Activated T-cell treated with anti-CD3 and anti-CD28 coated beads, Interleukin-2, amount 50 U/mL, for 4 hours (primary cell): ENCODE results near the gene GRIN1. TPM values are rescaled to one million over a fixed set of nuclear protein-coding genes. Genes with fewer than 3 reads are reported as not detected.
"Not testable (repeated sequence)": the region's sequence is repeated elsewhere in the genome, so short reads cannot be mapped to it uniquely, and the experiment has no call there.

Source experiments
- ATAC-seq, 2 donors: fragments of 200-7000 bp; cut with Tn5 transposase; one replicate each; pipeline ENCODE4 v1.10.0; 2021
- DNase-seq: peaks from one replicate; pipeline ENCODE4 v3.0.0-alpha.2; 2020
- H3K27me3 Mint-ChIP-seq: one replicate; pipeline ENCODE4 v1.8.0; 2021; ENCODE audit warnings: low read depth, mixed read lengths
- H3K36me3 Mint-ChIP-seq: one replicate; pipeline ENCODE4 v1.8.0; 2022; ENCODE audit warnings: mixed read lengths; ENCODE audit not compliant: insufficient read depth
- H3K4me1 Mint-ChIP-seq: one replicate; pipeline ENCODE4 v1.8.0; 2021; ENCODE audit warnings: low read depth, mixed read lengths
- H3K4me3 Mint-ChIP-seq: one replicate; pipeline ENCODE4 v1.8.0; 2021; ENCODE audit warnings: mild to moderate bottlenecking, moderate library complexity, mixed read lengths
- H3K9me3 Mint-ChIP-seq: one replicate; pipeline ENCODE4 v1.8.0; 2021; ENCODE audit warnings: mixed read lengths
- total RNA-seq, 3 donors: library from RNA; stranded (reverse); gene quantifications; one replicate each; pipeline ENCODE4 v1.2.1, GENCODE V29; 2021

GRIN1 gene
- total RNA-seq, 3 donors from 2014 or later: 0.13 to 0.26 TPM; not detected in 1

- Mint-ChIP-seq H3K27me3 (peaks cover 15% of the 10 kb centered on the region), H3K36me3 (peaks cover 2% of the 10 kb centered on the region), H3K9me3 (no peaks in the 10 kb centered on the region), H3K4me1 (peaks cover 27% of the 10 kb centered on the region), H3K4me3 (peak overlapping the region; percentile 76)
- ATAC-seq: peak; percentile 2
- no peak for DNase-seq
Measured at GRCh38 chr9:137130176-137130755, 8.7 kb upstream of the GRIN1 start.

- Mint-ChIP-seq H3K36me3 (no peaks in the 10 kb centered on the region), H3K4me1 (peaks cover 2% of the 10 kb centered on the region), H3K27me3 (peaks cover 42% of the 10 kb centered on the region), H3K4me3 (no peak overlapping the region), H3K9me3 (no peaks in the 10 kb centered on the region)
- DNase-seq: no peak
- ATAC-seq: no peak
Measured at GRCh38 chr9:137134191-137134590, 4.8 kb upstream of the GRIN1 start.

GRCh38 chr9:137135154-137135553 is 3.8 kb upstream of the GRIN1 start:
- not testable (repeated sequence) for H3K4me3 Mint-ChIP-seq, H3K36me3 Mint-ChIP-seq, ATAC-seq, H3K4me1 Mint-ChIP-seq, H3K9me3 Mint-ChIP-seq, DNase-seq
- H3K27me3 Mint-ChIP-seq: peaks cover 50% of the 10 kb centered on the region

GRCh38 chr9:137136261-137136880 is 2.6 kb upstream of the GRIN1 start:
- no peak for ATAC-seq

GRCh38 chr9:137136881-137137607 is 1.9 kb upstream of the GRIN1 start:
- Mint-ChIP-seq H3K36me3 (no peaks in the 10 kb centered on the region), H3K4me3 (no peak overlapping the region), H3K27me3 (peaks cover 68% of the 10 kb centered on the region), H3K9me3 (no peaks in the 10 kb centered on the region), H3K4me1 (no peaks in the 10 kb centered on the region)
- no peak for DNase-seq
- no peak for ATAC-seq

More at GRCh38 chr9:137136261-137136880, 2.6 kb upstream of the GRIN1 start:
- Mint-ChIP-seq H3K4me3 (no peak overlapping the region), H3K36me3 (no peaks in the 10 kb centered on the region), H3K4me1 (no peaks in the 10 kb centered on the region), H3K9me3 (no peaks in the 10 kb centered on the region), H3K27me3 (peaks cover 61% of the 10 kb centered on the region)
- no peak for DNase-seq

GRCh38 chr9:137138058-137138721 is 764 bp upstream of the GRIN1 start:
- H3K36me3 Mint-ChIP-seq: no peaks in the 10 kb centered on the region
- no peak for DNase-seq
- H3K27me3 Mint-ChIP-seq: peaks cover 77% of the 10 kb centered on the region

GRCh38 chr9:137139468-137140150 is 655 bp downstream of the GRIN1 start:
- H3K36me3 Mint-ChIP-seq: no peaks in the 10 kb centered on the region
- no peaks in the 10 kb centered on the region for H3K4me1 Mint-ChIP-seq
- ATAC-seq: peak in 1 of 2 donors; percentile 11
- peaks cover 73% of the 10 kb centered on the region for H3K27me3 Mint-ChIP-seq
- H3K9me3 Mint-ChIP-seq: no peaks in the 10 kb centered on the region
- no peak overlapping the region for H3K4me3 Mint-ChIP-seq
- DNase-seq: no peak

More at GRCh38 chr9:137138058-137138721, 764 bp upstream of the GRIN1 start:
- ATAC-seq: no peak
- H3K4me3 Mint-ChIP-seq: no peak overlapping the region
- no peaks in the 10 kb centered on the region for H3K9me3 Mint-ChIP-seq
- H3K4me1 Mint-ChIP-seq: no peaks in the 10 kb centered on the region

- no peaks in the 10 kb centered on the region for H3K4me1 Mint-ChIP-seq
- DNase-seq (no peak), ATAC-seq (no peak)
- no peaks in the 10 kb centered on the region for H3K36me3 Mint-ChIP-seq
- H3K9me3 Mint-ChIP-seq: no peaks in the 10 kb centered on the region
- H3K4me3 Mint-ChIP-seq: no peak overlapping the region
- peaks cover 70% of the 10 kb centered on the region for H3K27me3 Mint-ChIP-seq
Measured at GRCh38 chr9:137140151-137141012, 1.4 kb downstream of the GRIN1 start.

GRCh38 chr9:137141050-137141810 is 2.3 kb downstream of the GRIN1 start:
- ATAC-seq (no peak), DNase-seq (no peak)
- Mint-ChIP-seq H3K4me1 (no peaks in the 10 kb centered on the region), H3K4me3 (no peak overlapping the region), H3K36me3 (no peaks in the 10 kb centered on the region), H3K9me3 (no peaks in the 10 kb centered on the region), H3K27me3 (peaks cover 64% of the 10 kb centered on the region)

- Mint-ChIP-seq H3K36me3 (no peaks in the 10 kb centered on the region), H3K9me3 (no peaks in the 10 kb centered on the region), H3K4me1 (no peaks in the 10 kb centered on the region), H3K4me3 (no peak overlapping the region), H3K27me3 (peaks cover 59% of the 10 kb centered on the region)
- ATAC-seq (no peak), DNase-seq (no peak)
Measured at GRCh38 chr9:137141976-137142936, 3.3 kb downstream of the GRIN1 start.

GRCh38 chr9:137143459-137143858 is 4.5 kb downstream of the GRIN1 start:
- peaks cover 52% of the 10 kb centered on the region for H3K27me3 Mint-ChIP-seq
- no peak for DNase-seq
- H3K9me3 Mint-ChIP-seq: no peaks in the 10 kb centered on the region
- no peaks in the 10 kb centered on the region for H3K4me1 Mint-ChIP-seq
- no peak for ATAC-seq
- no peak overlapping the region for H3K4me3 Mint-ChIP-seq
- no peaks in the 10 kb centered on the region for H3K36me3 Mint-ChIP-seq
